Activated naive CD4-positive, alpha-beta T cell (primary cell): ENCODE results near the gene ANTKMT.
"Not testable (repeated sequence)": the region's sequence is repeated elsewhere in the genome, so short reads cannot be mapped to it uniquely, and the experiment has no call there.

ENCODE experiments used
- DNase-seq, 4 experiments: peaks; one replicate each; lab custom pipeline; 2025; lab: John Stamatoyannopoulos, UW

ANTKMT gene

DNA sequence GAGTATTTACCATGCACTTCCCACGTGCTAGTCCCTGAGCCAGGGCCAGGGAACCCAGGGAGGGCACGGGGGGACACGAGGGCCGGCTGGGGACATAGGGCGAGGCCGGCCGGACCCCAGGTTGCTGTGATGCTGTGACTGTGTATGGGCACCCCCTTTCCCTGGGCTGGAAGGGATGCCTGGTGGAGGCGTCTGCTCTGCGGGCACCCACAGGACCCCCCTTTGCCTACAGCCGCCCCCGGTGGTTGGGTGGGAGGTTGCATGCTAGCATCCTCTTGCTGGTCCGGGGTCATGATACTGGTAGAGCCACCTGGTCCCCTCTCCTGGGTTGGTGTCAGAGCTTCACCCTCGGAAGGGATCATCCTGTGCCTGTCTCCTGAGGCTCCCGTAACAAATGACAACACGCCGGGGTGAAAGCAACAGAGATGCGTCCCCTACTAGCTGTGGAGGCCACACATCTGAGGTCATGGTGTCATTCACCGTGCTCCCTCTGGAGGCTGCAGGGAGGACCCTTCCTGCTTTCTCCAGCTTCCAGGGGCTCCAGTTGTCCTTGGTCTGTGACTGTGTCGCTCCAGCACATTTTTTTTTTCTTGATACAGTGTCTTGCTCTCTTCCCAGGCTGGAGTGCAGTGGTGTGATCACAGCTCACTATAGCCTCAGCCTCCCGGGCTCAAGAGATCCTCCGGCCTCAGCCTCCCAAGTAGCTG lies 23.0 kb downstream of the ANTKMT start:
- DNase-seq = no peak

DNA sequence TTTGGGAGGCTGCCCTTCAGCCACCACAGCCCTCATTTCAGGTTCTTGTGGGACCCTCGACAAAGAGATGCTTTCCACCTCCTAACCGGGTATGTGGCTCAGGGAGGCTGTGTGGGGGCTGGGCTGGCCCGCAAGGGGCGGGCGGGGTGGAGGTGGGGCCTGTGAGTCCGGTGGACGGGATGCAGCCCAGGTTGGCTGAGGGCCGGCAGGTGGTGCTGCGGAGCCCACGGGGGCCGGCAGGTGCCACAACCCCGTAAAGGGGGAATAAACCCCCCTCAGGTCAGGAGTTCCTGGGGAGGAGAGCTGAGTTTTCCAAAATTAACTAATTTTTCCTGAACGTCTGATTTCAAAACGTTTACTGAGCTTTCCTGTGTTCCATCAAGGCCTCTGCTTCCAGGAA lies 24.8 kb downstream of the ANTKMT start:
- DNase-seq = no peak

- DNase-seq = no peak
These were observed 25.7 kb downstream of the ANTKMT start for GRCh38 chr16:746637-747036.

DNA sequence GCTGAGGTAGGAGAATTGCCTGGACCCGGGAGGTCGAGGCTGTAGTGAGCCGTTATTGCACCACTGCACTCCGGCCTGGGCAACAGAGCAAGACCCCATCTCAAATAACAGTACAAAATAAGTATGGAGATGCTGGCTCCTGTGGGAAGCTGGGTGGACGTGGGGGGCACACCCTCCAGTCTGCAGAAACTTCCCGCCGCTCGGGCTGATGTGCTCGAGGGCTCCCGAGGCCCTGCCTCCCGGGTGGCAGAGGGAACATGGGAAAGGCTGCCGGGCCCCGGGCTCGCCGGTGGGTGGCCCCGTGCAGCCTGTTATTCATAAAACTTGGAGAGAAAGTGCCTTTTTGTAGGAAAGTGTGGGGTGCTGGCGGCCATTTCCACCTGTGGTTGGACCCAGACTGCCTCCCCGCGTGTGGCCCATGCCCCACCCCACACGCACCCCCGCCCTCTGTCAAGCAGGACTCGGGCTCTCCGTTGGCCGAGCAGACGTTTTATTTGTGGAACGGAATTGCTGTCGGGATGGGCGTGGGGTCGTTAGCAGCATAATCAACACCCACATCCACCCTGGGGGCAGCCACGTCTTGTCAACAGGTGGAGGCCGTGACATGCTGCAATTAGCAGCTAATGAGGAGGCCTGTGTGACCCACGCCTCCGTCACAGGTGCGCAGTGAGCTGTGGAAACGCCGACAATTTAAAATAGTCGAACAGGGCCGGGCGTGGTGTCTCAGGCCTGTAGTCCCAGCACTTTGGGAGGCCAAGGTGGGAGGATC lies 27.2 kb downstream of the ANTKMT start:
- no peak for DNase-seq

DNA sequence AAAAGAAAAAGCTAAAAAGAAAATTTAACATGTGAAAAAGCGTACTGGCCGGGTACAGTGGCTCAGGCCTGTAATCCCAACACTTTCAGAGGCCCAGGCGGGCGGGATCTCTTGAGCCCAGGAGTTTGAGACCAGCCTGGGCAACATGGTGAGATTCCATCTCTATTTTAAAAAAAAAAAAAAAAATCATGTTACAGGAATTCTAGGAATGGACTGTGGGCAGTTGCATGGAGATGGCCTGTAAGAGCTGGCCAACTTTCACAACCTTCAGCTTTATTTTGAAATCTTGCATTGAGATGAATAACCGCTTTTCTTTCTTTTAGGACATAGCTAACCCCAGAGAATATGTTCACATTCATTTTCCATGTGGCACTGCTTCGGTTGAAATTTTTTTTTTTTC lies 28.1 kb downstream of the ANTKMT start:
- DNase-seq = no peak

- DNase-seq = no peak
These were observed 29.5 kb downstream of the ANTKMT start for GRCh38 chr16:750485-750884.

DNA sequence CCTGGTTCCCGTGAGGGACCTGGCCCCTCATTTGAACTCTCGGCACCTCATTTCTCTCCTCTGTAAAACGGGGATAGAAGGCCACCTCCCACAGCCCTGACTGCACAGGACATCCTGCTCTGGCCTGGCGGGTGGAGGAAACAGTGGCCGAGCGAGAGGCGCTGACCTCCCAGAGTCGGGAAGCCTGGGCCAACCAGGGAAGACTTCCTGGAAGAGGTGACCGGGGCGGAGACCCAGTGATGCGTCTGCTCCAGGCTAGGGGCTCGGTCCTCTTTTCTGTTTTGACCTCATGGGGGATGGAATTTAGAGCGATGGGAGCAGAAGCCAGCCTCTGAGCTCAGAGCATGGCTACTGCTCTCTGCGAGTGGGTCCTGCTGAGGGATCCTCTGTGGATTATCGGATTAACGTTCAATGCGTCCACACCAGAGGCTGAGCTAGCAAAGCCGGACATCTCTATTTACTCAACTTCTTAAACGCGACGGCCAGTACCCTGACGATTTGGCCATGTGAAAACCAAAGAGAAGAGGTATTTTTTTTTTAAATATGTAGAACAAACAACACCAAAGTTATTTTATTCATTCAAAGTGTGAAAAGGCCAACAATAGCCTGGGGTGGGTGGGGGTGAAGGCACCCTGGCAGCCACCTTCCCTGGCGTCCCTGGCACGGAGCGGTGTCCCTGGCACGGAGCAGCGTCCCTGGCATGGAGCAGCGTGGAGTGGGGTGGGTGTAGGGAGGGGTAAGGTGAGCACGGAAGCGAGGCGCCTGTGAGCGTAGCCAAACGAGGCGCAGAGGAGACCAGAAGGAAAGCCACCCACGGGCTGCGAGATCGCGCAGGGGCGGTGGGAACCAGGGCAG lies 30.4 kb downstream of the ANTKMT start:
- DNase-seq = no peak

DNA sequence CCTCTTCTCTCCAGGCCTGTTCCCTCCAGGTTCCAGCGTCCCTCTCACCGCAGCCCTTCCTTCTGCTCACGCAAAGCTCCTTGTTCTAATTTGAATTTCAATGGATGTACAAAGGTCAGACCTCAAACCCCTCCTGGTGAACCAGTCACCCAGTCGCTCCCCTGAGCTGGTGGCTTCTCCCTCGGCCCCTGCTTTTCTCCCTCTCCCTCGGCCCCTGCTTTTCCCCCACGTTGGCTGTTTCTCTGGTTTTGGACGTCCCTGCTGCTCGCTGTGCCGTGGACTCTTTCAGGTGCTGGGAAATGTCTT lies 31.0 kb downstream of the ANTKMT start:
- no peak for DNase-seq

- not testable (repeated sequence) for DNase-seq
These were observed 33.2 kb downstream of the ANTKMT start for GRCh38 chr16:754121-754607.

DNA sequence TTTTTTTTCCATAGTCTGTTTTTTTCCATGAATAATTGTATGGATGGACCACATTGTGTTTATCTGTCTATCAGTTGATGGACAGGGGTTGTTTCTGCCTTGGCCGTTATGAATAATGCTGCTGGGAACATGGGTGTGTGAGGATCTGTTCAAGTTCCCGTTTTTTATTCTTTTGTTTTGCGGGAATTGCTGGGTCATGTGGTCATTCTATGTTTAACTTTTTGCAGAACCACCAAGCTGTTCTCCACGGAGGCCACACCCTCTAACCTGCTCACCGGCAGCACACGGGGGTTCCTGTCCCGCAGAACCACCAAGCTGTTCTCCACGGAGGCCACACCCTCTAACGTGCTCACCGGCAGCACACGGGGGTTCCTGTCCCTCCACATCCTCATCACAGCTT lies 33.7 kb downstream of the ANTKMT start:
- no peak for DNase-seq

GRCh38 chr16:756428-756827 lies 35.5 kb downstream of the ANTKMT start:
- DNase-seq = no peak

GRCh38 chr16:759110-759910 lies 38.4 kb downstream of the ANTKMT start:
- DNase-seq = no peak

GRCh38 chr16:760065-760464 lies 39.1 kb downstream of the ANTKMT start:
- no peak for DNase-seq

- no peak for DNase-seq
These were observed 39.8 kb downstream of the ANTKMT start, which contains the start of gene MSLN for GRCh38 chr16:760545-761343. MSLN (plus strand) TSS chr16:760734; CDS start chr16:762681, 1,947 bp downstream.

DNA sequence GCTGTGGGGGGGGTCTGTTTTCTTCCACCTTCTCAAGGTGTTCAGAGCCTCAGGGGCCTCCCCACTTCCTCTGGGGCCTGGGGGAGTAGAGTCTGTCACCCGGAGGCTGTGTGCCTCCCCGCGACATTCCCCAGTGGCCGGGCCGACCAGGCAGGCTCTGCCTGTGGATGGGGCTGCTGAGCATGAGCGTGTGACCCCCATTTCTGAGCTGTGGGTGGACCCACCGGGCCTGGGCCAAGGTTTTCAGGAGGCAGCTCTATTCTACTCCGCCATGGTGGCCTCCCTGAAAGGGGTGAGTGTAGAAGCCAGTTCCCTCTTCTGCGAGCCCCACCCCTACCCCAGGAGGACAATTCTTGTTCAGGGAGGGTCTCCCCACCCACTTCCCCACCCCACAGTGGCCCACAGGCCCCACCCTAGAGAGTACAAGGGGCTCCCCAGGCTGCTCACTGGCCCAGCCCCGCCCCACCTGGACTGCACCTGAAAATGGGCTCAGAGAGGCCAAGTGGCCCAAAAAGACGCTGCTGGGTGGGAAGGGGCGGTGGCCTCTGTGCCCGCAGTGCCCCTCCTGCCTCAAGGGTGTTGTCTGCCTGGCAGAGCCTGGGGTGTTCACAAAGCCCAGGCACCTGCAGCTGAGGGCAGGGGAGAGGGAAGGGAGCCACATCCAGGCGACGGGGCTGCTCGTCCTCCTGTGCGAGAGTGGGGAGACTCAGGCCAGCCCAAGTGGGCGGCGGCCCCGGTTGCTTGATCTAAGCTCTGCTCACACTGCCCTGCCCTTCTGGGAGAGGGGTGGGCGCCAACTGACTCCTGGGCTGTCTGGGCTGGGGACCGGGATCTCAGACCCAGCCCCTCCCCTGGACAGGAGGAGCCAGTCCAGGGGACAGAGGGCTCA lies 40.9 kb downstream of the ANTKMT start:
- DNase-seq = no peak

DNA sequence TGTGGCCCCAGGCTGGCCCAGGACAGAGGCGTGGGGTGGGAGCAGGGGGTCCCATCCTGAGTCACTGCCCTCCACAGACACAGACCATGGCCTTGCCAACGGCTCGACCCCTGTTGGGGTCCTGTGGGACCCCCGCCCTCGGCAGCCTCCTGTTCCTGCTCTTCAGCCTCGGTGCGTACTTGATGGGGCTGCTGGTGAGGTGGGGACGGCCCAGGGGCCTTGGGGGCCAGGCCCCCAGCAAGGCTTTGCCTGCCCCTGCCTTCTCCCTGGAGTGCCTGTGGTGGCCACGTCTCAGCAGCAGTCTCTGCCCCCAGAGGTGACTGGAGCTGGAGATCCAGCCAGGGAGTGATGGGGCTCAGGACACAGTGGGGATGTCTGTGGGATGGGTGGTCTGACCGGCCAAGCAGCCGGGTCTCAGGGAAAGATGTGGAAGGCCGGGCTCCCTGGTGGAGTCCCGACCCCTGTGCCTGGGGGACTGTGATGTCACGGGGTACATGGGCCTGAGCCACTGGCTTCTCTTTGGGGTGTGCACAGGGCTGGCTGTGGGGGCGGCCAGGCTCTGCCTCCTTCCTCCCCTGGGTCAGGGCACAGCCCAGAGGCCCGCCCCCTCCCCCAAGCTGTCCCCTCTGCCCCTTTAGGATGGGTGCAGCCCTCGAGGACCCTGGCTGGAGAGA lies 41.8 kb downstream of the ANTKMT start:
- no peak for DNase-seq

GRCh38 chr16:763369-764183 lies 42.6 kb downstream of the ANTKMT start:
- no peak for DNase-seq

- DNase-seq = no peak
These were observed 43.3 kb downstream of the ANTKMT start for GRCh38 chr16:764184-764750.
